Ishikawa (cell line): Measurements from ENCODE around the gene ARHGAP26.

Experiments used
- CEBPB ChIP-seq: IDR thresholded peaks from 2 replicates; pipeline ENCODE4 v1.6.1; 2012
- CREB1 ChIP-seq: IDR thresholded peaks from 2 replicates; pipeline ENCODE4 v1.6.1; 2012; ENCODE audit warnings: low read depth
- EGR1 ChIP-seq: IDR thresholded peaks from 2 replicates; pipeline ENCODE4 v1.6.1; 2012
- EP300 ChIP-seq: IDR thresholded peaks from 2 replicates; pipeline ENCODE4 v1.6.1; 2012; ENCODE audit warnings: borderline replicate concordance
- FOXM1 ChIP-seq: IDR thresholded peaks from 2 replicates; pipeline ENCODE4 v1.6.1; 2012; ENCODE audit warnings: low read depth, borderline replicate concordance
- RAD21 ChIP-seq: IDR thresholded peaks from 2 replicates; pipeline ENCODE4 v1.6.1; 2012; ENCODE audit warnings: low read depth
- TAF1 ChIP-seq: IDR thresholded peaks from 2 replicates; pipeline ENCODE4 v1.6.1; 2012; ENCODE audit warnings: low read depth, mild to moderate bottlenecking
- TEAD4 ChIP-seq: IDR thresholded peaks from 2 replicates; pipeline ENCODE4 v1.6.1; 2012
- USF1 ChIP-seq: IDR thresholded peaks from 2 replicates; pipeline ENCODE4 v1.6.1; 2012
- YY1 ChIP-seq: IDR thresholded peaks from 2 replicates; pipeline ENCODE4 v1.6.1; 2012; ENCODE audit warnings: low read depth
- TF ChIP-seq, protein P1 (sequence below): IDR thresholded peaks from 2 replicates; pipeline ENCODE4 v1.6.1; 2012
- TF ChIP-seq, protein P2 (sequence below): IDR thresholded peaks from 2 replicates; pipeline ENCODE4 v1.6.1; 2012; ENCODE audit warnings: low read depth, mild to moderate bottlenecking

GRCh38 chr5:142881784-142882126, 111.6 kb downstream of the ARHGAP26 start:
- TF ChIP-seq EP300 (no peak), CREB1 (no peak), TAF1 (no peak), RAD21 (no peak), TEAD4 (no peak), CEBPB (no peak), USF1 (no peak), EGR1 (no peak), YY1 (no peak), FOXM1 (no peak)
- TF ChIP-seq, protein P1, sequence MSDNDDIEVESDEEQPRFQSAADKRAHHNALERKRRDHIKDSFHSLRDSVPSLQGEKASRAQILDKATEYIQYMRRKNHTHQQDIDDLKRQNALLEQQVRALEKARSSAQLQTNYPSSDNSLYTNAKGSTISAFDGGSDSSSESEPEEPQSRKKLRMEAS = no peak
- TF ChIP-seq, protein P2, sequence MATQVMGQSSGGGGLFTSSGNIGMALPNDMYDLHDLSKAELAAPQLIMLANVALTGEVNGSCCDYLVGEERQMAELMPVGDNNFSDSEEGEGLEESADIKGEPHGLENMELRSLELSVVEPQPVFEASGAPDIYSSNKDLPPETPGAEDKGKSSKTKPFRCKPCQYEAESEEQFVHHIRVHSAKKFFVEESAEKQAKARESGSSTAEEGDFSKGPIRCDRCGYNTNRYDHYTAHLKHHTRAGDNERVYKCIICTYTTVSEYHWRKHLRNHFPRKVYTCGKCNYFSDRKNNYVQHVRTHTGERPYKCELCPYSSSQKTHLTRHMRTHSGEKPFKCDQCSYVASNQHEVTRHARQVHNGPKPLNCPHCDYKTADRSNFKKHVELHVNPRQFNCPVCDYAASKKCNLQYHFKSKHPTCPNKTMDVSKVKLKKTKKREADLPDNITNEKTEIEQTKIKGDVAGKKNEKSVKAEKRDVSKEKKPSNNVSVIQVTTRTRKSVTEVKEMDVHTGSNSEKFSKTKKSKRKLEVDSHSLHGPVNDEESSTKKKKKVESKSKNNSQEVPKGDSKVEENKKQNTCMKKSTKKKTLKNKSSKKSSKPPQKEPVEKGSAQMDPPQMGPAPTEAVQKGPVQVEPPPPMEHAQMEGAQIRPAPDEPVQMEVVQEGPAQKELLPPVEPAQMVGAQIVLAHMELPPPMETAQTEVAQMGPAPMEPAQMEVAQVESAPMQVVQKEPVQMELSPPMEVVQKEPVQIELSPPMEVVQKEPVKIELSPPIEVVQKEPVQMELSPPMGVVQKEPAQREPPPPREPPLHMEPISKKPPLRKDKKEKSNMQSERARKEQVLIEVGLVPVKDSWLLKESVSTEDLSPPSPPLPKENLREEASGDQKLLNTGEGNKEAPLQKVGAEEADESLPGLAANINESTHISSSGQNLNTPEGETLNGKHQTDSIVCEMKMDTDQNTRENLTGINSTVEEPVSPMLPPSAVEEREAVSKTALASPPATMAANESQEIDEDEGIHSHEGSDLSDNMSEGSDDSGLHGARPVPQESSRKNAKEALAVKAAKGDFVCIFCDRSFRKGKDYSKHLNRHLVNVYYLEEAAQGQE = no peak
